Fibroblast of villous mesenchyme (primary cell): ENCODE data around the gene DPYSL4. TPM values are rescaled to one million over a fixed set of nuclear protein-coding genes. Genes with fewer than 3 reads are reported as not detected.

ENCODE experiments used
- DNase-seq: peaks from one replicate; pipeline ENCODE4 v3.0.0-alpha.2; 2010; ENCODE audit warnings: low read depth
- H3K4me3 ChIP-seq: 2 replicates; pipeline ENCODE4 v1.5.1; 2011; ENCODE audit warnings: low read depth, mild to moderate bottlenecking, low read length
- CTCF ChIP-seq: IDR thresholded peaks from 2 replicates; pipeline ENCODE4 v1.5.1; 2012; ENCODE audit warnings: low read depth, mild to moderate bottlenecking, low read length; ENCODE audit not compliant: insufficient read depth
- total RNA-seq: library from RNA; depleted of rRNA; stranded (reverse); fragments of >200 nt; gene quantifications from 2 replicates; pipeline ENCODE4 v1.2.3, GENCODE V29; 2012

DPYSL4 gene
- total RNA-seq, 1 donor, result 0.86 TPM

GRCh38 chr10:132170561-132171361 is 16.0 kb upstream of the DPYSL4 start:
- no peak for TF ChIP-seq CTCF
- no peak overlapping the region for H3K4me3 ChIP-seq
- no peak for DNase-seq

GRCh38 chr10:132172091-132173066 is 14.4 kb upstream of the DPYSL4 start:
- TF ChIP-seq CTCF, result no peak
- H3K4me3 ChIP-seq, result no peak overlapping the region
- no peak for DNase-seq

GRCh38 chr10:132173185-132173584 is 13.6 kb upstream of the DPYSL4 start:
- H3K4me3 ChIP-seq, result no peak overlapping the region
- no peak for DNase-seq
- TF ChIP-seq CTCF, result no peak

- no peak for TF ChIP-seq CTCF
- H3K4me3 ChIP-seq, result no peak overlapping the region
- no peak for DNase-seq
Observed at GRCh38 chr10:132174237-132174636, 12.5 kb upstream of the DPYSL4 start.

- H3K4me3 ChIP-seq, result no peak overlapping the region
- TF ChIP-seq CTCF, result no peak
Observed at GRCh38 chr10:132175408-132175807, 11.3 kb upstream of the DPYSL4 start.

GRCh38 chr10:132175907-132176581 is 10.7 kb upstream of the DPYSL4 start:
- DNase-seq, result no peak
- TF ChIP-seq CTCF, result no peak
- H3K4me3 ChIP-seq, result no peak overlapping the region

More at GRCh38 chr10:132175408-132175807, 11.3 kb upstream of the DPYSL4 start:
- no peak for DNase-seq
